ENCODE results near the gene TAS1R2. TPM values are rescaled to one million over a fixed set of nuclear protein-coding genes. Genes with fewer than 3 reads are reported as not detected.

The TAS1R2 gene
- not detected for total RNA-seq

DNA sequence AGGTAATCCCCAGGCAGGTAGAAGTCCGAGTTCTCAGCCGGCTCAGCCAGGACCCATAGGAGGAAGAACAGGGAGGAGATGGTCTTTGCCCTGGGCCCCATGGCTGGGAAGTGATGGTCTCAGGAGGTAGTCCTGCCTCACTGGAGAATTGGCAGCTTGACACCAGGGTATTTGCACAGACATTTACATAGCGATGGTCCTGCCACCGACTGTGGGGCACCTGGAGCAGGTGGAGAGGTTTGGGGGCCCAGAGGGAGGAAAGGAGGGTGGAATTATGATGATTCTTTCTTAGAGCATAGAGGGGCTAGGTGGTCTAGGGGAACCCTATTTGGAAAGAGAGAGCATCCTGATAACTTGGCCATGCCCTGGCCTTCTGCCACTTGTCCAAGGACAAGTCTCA is at the start of gene TAS1R2:
TSS of gene TAS1R2 (minus strand) at position 101 of the 400 bp plus-strand sequence. CDS start at position 101, 0 bp downstream.
- Histone ChIP-seq H3K27me3 (peaks cover 9% of the 10 kb centered on the region), H3K4me3 (no peak within 1 kb of the TSS), H3K9me3 (no peaks in the 10 kb centered on the region), H3K27ac (no peak within 1 kb of the TSS), H3K4me1 (no peaks in the 10 kb centered on the region), H3K36me3 (no peaks in the 10 kb centered on the region)
- 54 to 62% methylated on average over 2 of the region's 4 CpGs for WGBS, 2 donors (ENCODE audit: low coverage in 1 of 2)
- ATAC-seq, result no peak
- no peak for TF ChIP-seq POLR2AphosphoS5 (IDR thresholded peaks at IDR 0.05)
- no peak for TF ChIP-seq POLR2A (IDR thresholded peaks at IDR 0.05)

DNA sequence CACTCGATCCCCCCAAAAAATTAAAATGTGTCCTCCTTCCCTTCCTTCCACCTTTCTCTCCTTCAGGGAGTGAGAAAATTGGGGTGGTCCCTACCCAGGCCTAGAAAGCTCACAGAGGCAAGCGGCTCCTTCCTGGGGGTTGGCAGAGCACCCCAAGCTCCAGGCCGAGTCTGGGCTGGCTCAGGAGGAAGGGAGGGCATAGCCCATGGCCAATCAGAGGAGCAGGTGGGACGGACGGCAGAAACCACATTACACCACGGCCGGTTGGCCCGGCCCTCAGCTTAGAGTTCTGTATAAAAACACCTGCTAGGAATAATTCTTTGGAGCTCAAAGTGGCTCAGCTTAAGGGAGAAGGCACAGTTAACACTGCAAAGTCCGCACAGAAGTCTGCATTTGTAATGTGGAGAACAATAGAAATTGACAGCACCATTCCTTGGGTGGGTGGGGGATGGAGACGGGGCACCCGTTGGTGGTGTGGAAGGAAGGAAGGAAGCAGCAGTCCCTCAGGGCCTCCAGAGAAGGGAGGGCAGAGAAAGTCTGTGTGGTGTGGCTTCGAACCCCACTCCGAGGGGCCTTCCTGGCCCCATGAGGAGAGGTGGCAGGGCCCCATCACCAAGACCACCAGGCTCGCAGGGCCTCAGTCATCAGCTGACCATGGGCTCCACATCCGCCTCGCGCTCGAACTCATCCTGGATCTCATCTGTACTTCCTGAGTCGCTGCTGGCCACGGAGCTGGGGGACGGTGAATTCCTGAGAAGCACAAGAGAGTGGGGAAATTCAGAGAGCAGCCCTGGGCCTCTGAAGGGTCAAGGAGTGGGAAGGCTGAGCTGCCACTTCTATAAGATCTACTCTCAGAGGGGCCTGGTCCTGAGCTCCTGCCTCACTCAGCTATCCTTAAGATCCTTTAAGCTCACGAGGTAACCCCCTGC is 48.7 kb upstream of the TAS1R2 start:
- WGBS, 2 donors (ENCODE audit: low coverage in 1 of 2), result 44 to 68% methylated on average over 4 to 10 of the region's 22 CpGs
- Histone ChIP-seq H3K27ac (peak overlapping the region; percentile 6 to 81 (median 71)), H3K4me1 (peaks cover 2 to 34% (median 14%) of the 10 kb centered on the region in 3 donors), H3K9me3 (no peaks in the 10 kb centered on the region), H3K36me3 (peaks cover 0 to 58% of the 10 kb centered on the region in 2 donors), H3K27me3 (no peaks in the 10 kb centered on the region), H3K4me3 (no peak overlapping the region)
- TF ChIP-seq POLR2A (IDR thresholded peaks at IDR 0.05), result no peak
- no peak for TF ChIP-seq POLR2AphosphoS5 (IDR thresholded peaks at IDR 0.05)
- TF ChIP-seq EP300 (IDR thresholded peaks at IDR 0.05), result no peak
- TF ChIP-seq, protein P1, sequence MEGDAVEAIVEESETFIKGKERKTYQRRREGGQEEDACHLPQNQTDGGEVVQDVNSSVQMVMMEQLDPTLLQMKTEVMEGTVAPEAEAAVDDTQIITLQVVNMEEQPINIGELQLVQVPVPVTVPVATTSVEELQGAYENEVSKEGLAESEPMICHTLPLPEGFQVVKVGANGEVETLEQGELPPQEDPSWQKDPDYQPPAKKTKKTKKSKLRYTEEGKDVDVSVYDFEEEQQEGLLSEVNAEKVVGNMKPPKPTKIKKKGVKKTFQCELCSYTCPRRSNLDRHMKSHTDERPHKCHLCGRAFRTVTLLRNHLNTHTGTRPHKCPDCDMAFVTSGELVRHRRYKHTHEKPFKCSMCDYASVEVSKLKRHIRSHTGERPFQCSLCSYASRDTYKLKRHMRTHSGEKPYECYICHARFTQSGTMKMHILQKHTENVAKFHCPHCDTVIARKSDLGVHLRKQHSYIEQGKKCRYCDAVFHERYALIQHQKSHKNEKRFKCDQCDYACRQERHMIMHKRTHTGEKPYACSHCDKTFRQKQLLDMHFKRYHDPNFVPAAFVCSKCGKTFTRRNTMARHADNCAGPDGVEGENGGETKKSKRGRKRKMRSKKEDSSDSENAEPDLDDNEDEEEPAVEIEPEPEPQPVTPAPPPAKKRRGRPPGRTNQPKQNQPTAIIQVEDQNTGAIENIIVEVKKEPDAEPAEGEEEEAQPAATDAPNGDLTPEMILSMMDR (IDR thresholded peaks at IDR 0.05), result no peak
- peak; percentile 61 for ATAC-seq

DNA sequence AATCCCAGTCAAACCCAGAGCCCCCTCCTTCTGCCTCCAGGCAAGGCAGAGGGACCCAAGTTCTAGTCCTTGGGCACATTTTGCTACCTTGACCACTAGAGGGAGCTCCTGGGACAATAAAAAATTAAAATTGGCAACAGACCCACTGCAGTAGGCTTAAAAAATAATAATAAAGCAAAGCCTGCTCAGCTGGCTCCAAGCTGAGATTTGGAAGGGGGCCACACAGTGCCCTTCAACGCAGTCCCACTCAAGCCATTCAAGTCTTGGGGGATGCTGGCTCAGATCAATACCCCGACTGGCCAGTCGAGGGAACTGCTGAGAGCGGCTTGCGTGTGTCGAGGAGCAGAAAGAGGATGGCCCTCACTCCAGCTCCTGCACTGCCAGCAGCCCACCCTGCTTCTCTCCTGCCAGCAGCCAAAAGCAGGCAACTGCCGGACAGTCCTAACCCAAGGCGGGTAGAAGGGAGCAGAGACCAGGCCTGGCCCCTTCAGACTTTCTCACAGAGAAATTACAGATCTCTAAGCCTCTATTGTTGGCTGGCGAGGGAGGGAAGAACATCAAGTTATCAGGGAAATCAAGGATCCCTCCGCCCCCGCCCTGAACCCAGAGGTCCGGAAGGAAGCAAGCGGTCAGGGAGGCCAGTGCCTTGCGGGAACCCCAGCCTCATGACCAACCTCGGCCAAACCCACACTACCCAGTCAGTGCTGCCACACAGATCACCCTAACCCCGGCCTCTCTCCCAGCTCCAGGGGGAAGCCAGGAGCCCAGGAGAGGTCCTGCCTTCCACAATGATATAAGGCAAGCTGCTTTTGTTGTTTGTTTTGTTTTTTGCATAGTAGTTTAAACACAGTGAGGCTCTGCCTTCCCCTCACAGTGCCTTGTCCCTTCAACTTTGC is 47.8 kb upstream of the TAS1R2 start:
- 43 to 100% methylated on average over 1 to 3 of the region's 16 CpGs for WGBS, 2 donors (ENCODE audit: low coverage in 1 of 2)
- ATAC-seq, result peak; percentile 2
- Histone ChIP-seq H3K27ac (peak overlapping the region; percentile 6 to 81 (median 71)), H3K4me1 (peaks cover 2 to 29% (median 15%) of the 10 kb centered on the region in 3 donors), H3K4me3 (no peak overlapping the region), H3K36me3 (peaks cover 0 to 58% of the 10 kb centered on the region in 2 donors), H3K9me3 (no peaks in the 10 kb centered on the region), H3K27me3 (no peaks in the 10 kb centered on the region)
- TF ChIP-seq, protein P1 (IDR thresholded peaks at IDR 0.05), result peak; percentile 86 to 90 (median 88)
- no peak for TF ChIP-seq EP300 (IDR thresholded peaks at IDR 0.05)

DNA sequence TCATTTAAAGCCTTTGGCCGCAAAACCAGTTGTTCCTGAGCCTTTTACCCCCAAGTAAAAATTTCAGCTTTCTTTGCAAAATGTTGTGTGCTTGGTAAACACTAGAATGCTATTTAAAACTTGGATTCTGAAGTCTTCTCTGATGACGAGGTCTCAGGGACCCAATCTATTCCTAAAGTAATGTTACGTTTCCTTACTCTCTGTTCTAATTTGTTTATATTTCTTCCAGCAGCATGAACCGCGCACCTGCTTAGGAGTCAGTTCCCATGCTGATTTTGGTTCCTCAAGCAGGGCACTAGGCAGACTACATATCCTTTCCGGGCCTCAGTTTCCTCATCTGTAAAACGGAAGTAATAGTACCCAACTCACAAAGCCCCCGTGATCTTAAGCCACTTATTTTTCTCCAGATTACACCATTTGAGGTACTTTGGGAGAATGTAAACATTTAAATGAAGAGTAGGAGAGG is 43.9 kb upstream of the TAS1R2 start:
- TF ChIP-seq EP300 (IDR thresholded peaks at IDR 0.05) (no peak), POLR2A (IDR thresholded peaks at IDR 0.05) (no peak), POLR2AphosphoS5 (IDR thresholded peaks at IDR 0.05) (no peak)
- TF ChIP-seq, protein P1 (IDR thresholded peaks at IDR 0.05), result no peak
- no peak for ATAC-seq
- peaks cover 2 to 42% (median 20%) of the 10 kb centered on the region in 3 donors for H3K4me1 ChIP-seq
- WGBS, 2 donors (ENCODE audit: low coverage in 1 of 2), result 15 to 17% methylated on average over 6 to 7 of the region's 8 CpGs
- H3K27me3 ChIP-seq, result no peaks in the 10 kb centered on the region
- H3K4me3 ChIP-seq, result peak overlapping the region; percentile 35 to 71
- H3K9me3 ChIP-seq, result no peaks in the 10 kb centered on the region
- H3K27ac ChIP-seq, result peak overlapping the region; percentile 58 to 96 (median 95)
- peaks cover 0 to 20% of the 10 kb centered on the region in 2 donors for H3K36me3 ChIP-seq

All from gastroesophageal sphincter (tissue), 4 donors.